Activated CD4-positive, alpha-beta T cell treated with anti-CD3 and anti-CD28 coated beads, Interleukin-2, amount 10 ng/mL, durations not matched to agents 7 days and 5 days (primary cell): Measurements from ENCODE around the gene FAT1. TPM values are rescaled to one million over a fixed set of nuclear protein-coding genes. Genes with fewer than 3 reads are reported as not detected.

ENCODE experiments used
- CTCF ChIA-PET: fragments of 350-600 bp; sonication (Branson Sonifier 250); formaldehyde crosslinking; loops from one replicate; lab custom pipeline; 2021; ENCODE audit warnings: antibody characterized with exemption; lab: Charles Lee
- POLR2A ChIA-PET: fragments of 350-600 bp; sonication (Branson Sonifier 250); formaldehyde crosslinking; loops from one replicate; lab custom pipeline; 2021; ENCODE audit warnings: antibody characterized with exemption; lab: Charles Lee
- DNase-seq: peaks from one replicate; pipeline ENCODE4 v3.0.0-alpha.2; 2020
- H3K27ac Mint-ChIP-seq: one replicate; pipeline ENCODE4 v1.8.0; 2021; ENCODE audit warnings: mild to moderate bottlenecking, moderate library complexity, mixed read lengths
- H3K27me3 Mint-ChIP-seq: one replicate; pipeline ENCODE4 v1.8.0; 2021; ENCODE audit warnings: mixed read lengths
- H3K36me3 Mint-ChIP-seq: one replicate; pipeline ENCODE4 v1.8.0; 2021; ENCODE audit warnings: low read depth, mixed read lengths
- H3K4me1 Mint-ChIP-seq: one replicate; pipeline ENCODE4 v1.8.0; 2021; ENCODE audit warnings: mixed read lengths
- H3K4me3 Mint-ChIP-seq: one replicate; pipeline ENCODE4 v1.8.0; 2021; ENCODE audit warnings: mild to moderate bottlenecking, moderate library complexity, mixed read lengths
- H3K9me3 Mint-ChIP-seq: one replicate; pipeline ENCODE4 v1.8.0; 2021; ENCODE audit warnings: mixed read lengths
- total RNA-seq, 2 experiments: library from RNA; stranded (reverse); gene quantifications; one replicate each; pipeline ENCODE4 v1.2.3, GENCODE V29; 2021

The FAT1 gene
- total RNA-seq, 2 experiments from 2014 or later: 0.27 to 0.30 TPM

- H3K4me1 Mint-ChIP-seq: no peaks in the 10 kb centered on the region
- no peaks in the 10 kb centered on the region for H3K36me3 Mint-ChIP-seq
- ChIA-PET CTCF (interaction anchor here (0.6 to 1.0 kb wide), 2 partner anchors 232 to 289 kb away, joined by 3 to 4 read pairs; no protein-coding TSS in a partner anchor), POLR2A (no interaction called here)
- no peaks in the 10 kb centered on the region for H3K27me3 Mint-ChIP-seq
- no peak for DNase-seq
- no peak overlapping the region for H3K4me3 Mint-ChIP-seq
- no peak overlapping the region for H3K27ac Mint-ChIP-seq
- no peaks in the 10 kb centered on the region for H3K9me3 Mint-ChIP-seq
Measured at GRCh38 chr4:186593587-186593973, 130.1 kb downstream of the FAT1 start.

- no peak for DNase-seq
- Mint-ChIP-seq H3K36me3 (no peaks in the 10 kb centered on the region), H3K27ac (no peak overlapping the region), H3K27me3 (no peaks in the 10 kb centered on the region), H3K4me1 (no peaks in the 10 kb centered on the region), H3K9me3 (no peaks in the 10 kb centered on the region), H3K4me3 (no peak overlapping the region)
- POLR2A ChIA-PET: no interaction called here
- CTCF ChIA-PET: interaction anchor here (0.6 to 1.0 kb wide), 2 partner anchors 231 to 288 kb away, joined by 3 to 4 read pairs; no protein-coding TSS in a partner anchor
Measured at GRCh38 chr4:186592966-186593586, 130.6 kb downstream of the FAT1 start.

GRCh38 chr4:186592445-186592844 is 131.2 kb downstream of the FAT1 start:
- Mint-ChIP-seq H3K4me3 (no peak overlapping the region), H3K36me3 (no peaks in the 10 kb centered on the region), H3K4me1 (no peaks in the 10 kb centered on the region), H3K9me3 (no peaks in the 10 kb centered on the region), H3K27me3 (no peaks in the 10 kb centered on the region), H3K27ac (no peak overlapping the region)
- POLR2A ChIA-PET: no interaction called here
- no peak for DNase-seq
- CTCF ChIA-PET: no interaction called here

- DNase-seq: no peak
- Mint-ChIP-seq H3K27ac (no peak overlapping the region), H3K4me3 (no peak overlapping the region), H3K27me3 (no peaks in the 10 kb centered on the region), H3K9me3 (no peaks in the 10 kb centered on the region), H3K36me3 (no peaks in the 10 kb centered on the region), H3K4me1 (no peaks in the 10 kb centered on the region)
- CTCF ChIA-PET: no interaction called here
- POLR2A ChIA-PET: no interaction called here
Measured at GRCh38 chr4:186591651-186592050, 132.0 kb downstream of the FAT1 start.

GRCh38 chr4:186588503-186588902 is 135.2 kb downstream of the FAT1 start:
- POLR2A ChIA-PET: no interaction called here
- Mint-ChIP-seq H3K27me3 (no peaks in the 10 kb centered on the region), H3K36me3 (no peaks in the 10 kb centered on the region), H3K27ac (no peak overlapping the region), H3K4me3 (no peak overlapping the region), H3K4me1 (no peaks in the 10 kb centered on the region), H3K9me3 (no peaks in the 10 kb centered on the region)
- DNase-seq: no peak
- CTCF ChIA-PET: no interaction called here

GRCh38 chr4:186587416-186588018 is 136.1 kb downstream of the FAT1 start:
- H3K4me1 Mint-ChIP-seq: no peaks in the 10 kb centered on the region
- CTCF ChIA-PET: no interaction called here

GRCh38 chr4:186586205-186586604 is 137.5 kb downstream of the FAT1 start:
- CTCF ChIA-PET: no interaction called here

More at GRCh38 chr4:186587416-186588018, 136.1 kb downstream of the FAT1 start:
- no peak overlapping the region for H3K27ac Mint-ChIP-seq
- peak; percentile 60 for DNase-seq
- no peak overlapping the region for H3K4me3 Mint-ChIP-seq
- no peaks in the 10 kb centered on the region for H3K27me3 Mint-ChIP-seq
- H3K36me3 Mint-ChIP-seq: no peaks in the 10 kb centered on the region
- POLR2A ChIA-PET: no interaction called here
- no peaks in the 10 kb centered on the region for H3K9me3 Mint-ChIP-seq

GRCh38 chr4:186584912-186585311 is 138.7 kb downstream of the FAT1 start:
- H3K27ac Mint-ChIP-seq: no peak overlapping the region
- no peaks in the 10 kb centered on the region for H3K9me3 Mint-ChIP-seq
- CTCF ChIA-PET: interaction anchor here (1.4 kb wide), 1 partner anchor 287 kb away, joined by 4 read pairs; no protein-coding TSS in a partner anchor
- no peaks in the 10 kb centered on the region for H3K36me3 Mint-ChIP-seq
- H3K4me3 Mint-ChIP-seq: no peak overlapping the region
- POLR2A ChIA-PET: no interaction called here
- no peaks in the 10 kb centered on the region for H3K27me3 Mint-ChIP-seq
- H3K4me1 Mint-ChIP-seq: no peaks in the 10 kb centered on the region
- DNase-seq: no peak

More at GRCh38 chr4:186586205-186586604, 137.5 kb downstream of the FAT1 start:
- POLR2A ChIA-PET: no interaction called here
- Mint-ChIP-seq H3K27ac (no peak overlapping the region), H3K4me3 (no peak overlapping the region), H3K36me3 (no peaks in the 10 kb centered on the region), H3K4me1 (no peaks in the 10 kb centered on the region), H3K27me3 (no peaks in the 10 kb centered on the region), H3K9me3 (no peaks in the 10 kb centered on the region)
- no peak for DNase-seq

- no peaks in the 10 kb centered on the region for H3K27me3 Mint-ChIP-seq
- no peak for DNase-seq
- no peaks in the 10 kb centered on the region for H3K36me3 Mint-ChIP-seq
- no peaks in the 10 kb centered on the region for H3K9me3 Mint-ChIP-seq
- H3K4me1 Mint-ChIP-seq: no peaks in the 10 kb centered on the region
- ChIA-PET CTCF (no interaction called here), POLR2A (no interaction called here)
- H3K4me3 Mint-ChIP-seq: no peak overlapping the region
- no peak overlapping the region for H3K27ac Mint-ChIP-seq
Measured at GRCh38 chr4:186581421-186581820, 142.2 kb downstream of the FAT1 start.

- CTCF ChIA-PET: no interaction called here
- Mint-ChIP-seq H3K9me3 (no peaks in the 10 kb centered on the region), H3K36me3 (no peaks in the 10 kb centered on the region), H3K4me3 (no peak overlapping the region), H3K27me3 (no peaks in the 10 kb centered on the region), H3K27ac (no peak overlapping the region), H3K4me1 (no peaks in the 10 kb centered on the region)
- POLR2A ChIA-PET: no interaction called here
- DNase-seq: no peak
Measured at GRCh38 chr4:186580669-186581068, 143.0 kb downstream of the FAT1 start.

GRCh38 chr4:186570193-186570996 is 153.3 kb downstream of the FAT1 start:
- Mint-ChIP-seq H3K36me3 (no peaks in the 10 kb centered on the region), H3K4me3 (no peak overlapping the region), H3K27me3 (no peaks in the 10 kb centered on the region), H3K4me1 (no peaks in the 10 kb centered on the region), H3K27ac (no peak overlapping the region), H3K9me3 (no peaks in the 10 kb centered on the region)
- ChIA-PET CTCF (no interaction called here), POLR2A (no interaction called here)
- no peak for DNase-seq

GRCh38 chr4:186569533-186570192 is 154.0 kb downstream of the FAT1 start:
- no peaks in the 10 kb centered on the region for H3K9me3 Mint-ChIP-seq
- no peak overlapping the region for H3K4me3 Mint-ChIP-seq
- H3K4me1 Mint-ChIP-seq: no peaks in the 10 kb centered on the region
- no peaks in the 10 kb centered on the region for H3K36me3 Mint-ChIP-seq
- ChIA-PET POLR2A (no interaction called here), CTCF (no interaction called here)
- H3K27me3 Mint-ChIP-seq: no peaks in the 10 kb centered on the region
- DNase-seq: no peak
- no peak overlapping the region for H3K27ac Mint-ChIP-seq

- CTCF ChIA-PET: no interaction called here
- Mint-ChIP-seq H3K27ac (no peak overlapping the region), H3K9me3 (no peaks in the 10 kb centered on the region), H3K4me3 (no peak overlapping the region), H3K36me3 (no peaks in the 10 kb centered on the region), H3K27me3 (no peaks in the 10 kb centered on the region), H3K4me1 (no peaks in the 10 kb centered on the region)
- POLR2A ChIA-PET: no interaction called here
- no peak for DNase-seq
Measured at GRCh38 chr4:186566068-186566467, 157.6 kb downstream of the FAT1 start.
